ENCODE data around the gene METTL15. TPM values are rescaled to one million over a fixed set of nuclear protein-coding genes. Genes with fewer than 3 reads are reported as not detected.

The METTL15 gene
- total RNA-seq, 1 experiment from 2014 or later, result 31.3 TPM

DNA sequence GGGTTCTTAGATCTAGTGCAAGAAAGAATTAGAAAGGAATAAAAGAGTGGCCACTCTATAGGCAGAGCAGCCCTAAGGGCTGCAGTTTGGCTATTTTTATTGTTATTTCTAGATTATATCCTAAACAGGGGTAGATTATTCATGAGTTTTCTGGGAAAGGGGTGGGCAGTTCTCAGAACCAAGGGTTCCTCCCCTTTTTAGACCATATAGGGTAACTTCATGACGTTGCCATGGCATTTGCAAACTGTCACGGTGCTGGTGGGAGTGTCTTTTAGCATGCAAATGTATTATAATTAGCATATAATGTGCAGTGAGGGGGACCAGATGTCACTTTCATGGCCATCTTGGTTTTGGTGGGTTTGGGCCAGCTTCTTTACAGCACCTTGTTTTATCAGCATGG lies 44.6 kb downstream of the METTL15 start:
- Histone ChIP-seq H3K9me3 (ENCODE audit: low read depth, low read length, poor library complexity, severe bottlenecking) (no peaks in the 10 kb centered on the region), H3K27me3 (replicated peaks; ENCODE audit: insufficient read depth, low read depth, low read length, poor library complexity) (no peaks in the 10 kb centered on the region), H3K4me3 (ENCODE audit: low read depth, low read length, poor library complexity, severe bottlenecking) (no peak overlapping the region), H3K27ac (ENCODE audit: low read depth, low read length, poor library complexity, severe bottlenecking) (no peak overlapping the region), H3K36me3 (ENCODE audit: insufficient read depth, low read length, poor library complexity, severe bottlenecking) (no peaks in the 10 kb centered on the region), H3K4me1 (ENCODE audit: insufficient read depth, low read length, poor library complexity, severe bottlenecking) (peaks cover 4% of the 10 kb centered on the region)
- no TSS peak for BruUV-seq (replicated peaks)
- intact Hi-C loops (cut with micrococcal nuclease; ENCODE audit: unreplicated experiment), result no loop called here
- POLR2A ChIA-PET (ENCODE audit: low non-redundant PET), result no interaction called here
- CTCF ChIA-PET, result no interaction called here
- DNase-seq (ENCODE audit: low spot score), result no peak
- TF ChIP-seq EZH2 (IDR thresholded peaks at IDR 0.05; ENCODE audit: borderline replicate concordance, low read depth, low read length, poor library complexity, severe bottlenecking), result no peak
- TF ChIP-seq, protein P1, sequence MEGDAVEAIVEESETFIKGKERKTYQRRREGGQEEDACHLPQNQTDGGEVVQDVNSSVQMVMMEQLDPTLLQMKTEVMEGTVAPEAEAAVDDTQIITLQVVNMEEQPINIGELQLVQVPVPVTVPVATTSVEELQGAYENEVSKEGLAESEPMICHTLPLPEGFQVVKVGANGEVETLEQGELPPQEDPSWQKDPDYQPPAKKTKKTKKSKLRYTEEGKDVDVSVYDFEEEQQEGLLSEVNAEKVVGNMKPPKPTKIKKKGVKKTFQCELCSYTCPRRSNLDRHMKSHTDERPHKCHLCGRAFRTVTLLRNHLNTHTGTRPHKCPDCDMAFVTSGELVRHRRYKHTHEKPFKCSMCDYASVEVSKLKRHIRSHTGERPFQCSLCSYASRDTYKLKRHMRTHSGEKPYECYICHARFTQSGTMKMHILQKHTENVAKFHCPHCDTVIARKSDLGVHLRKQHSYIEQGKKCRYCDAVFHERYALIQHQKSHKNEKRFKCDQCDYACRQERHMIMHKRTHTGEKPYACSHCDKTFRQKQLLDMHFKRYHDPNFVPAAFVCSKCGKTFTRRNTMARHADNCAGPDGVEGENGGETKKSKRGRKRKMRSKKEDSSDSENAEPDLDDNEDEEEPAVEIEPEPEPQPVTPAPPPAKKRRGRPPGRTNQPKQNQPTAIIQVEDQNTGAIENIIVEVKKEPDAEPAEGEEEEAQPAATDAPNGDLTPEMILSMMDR (conservative IDR thresholded peaks at IDR 0.05; ENCODE audit: low read depth, low read length), result no peak

DNA sequence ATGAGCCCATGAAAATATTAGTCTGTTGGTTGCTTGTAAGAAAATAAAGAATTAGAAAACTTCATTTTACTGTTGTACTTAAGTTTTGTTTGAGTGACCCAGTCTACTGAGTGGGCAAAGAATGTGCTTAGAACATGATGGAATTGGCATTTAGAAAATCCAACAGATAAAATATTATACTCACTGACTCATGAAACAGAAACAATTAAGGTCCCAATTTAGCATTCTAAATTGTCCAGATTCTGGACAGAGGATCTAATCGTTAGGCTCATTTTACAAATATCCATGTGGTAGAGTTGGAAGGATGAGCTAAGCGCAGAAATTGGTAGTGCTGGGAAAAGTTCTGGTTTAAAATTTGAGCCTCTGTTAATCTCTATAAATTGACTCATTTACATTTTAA lies 45.4 kb downstream of the METTL15 start:
- TF ChIP-seq EZH2 (IDR thresholded peaks at IDR 0.05; ENCODE audit: borderline replicate concordance, low read depth, low read length, poor library complexity, severe bottlenecking), result no peak
- TF ChIP-seq, protein P1 (conservative IDR thresholded peaks at IDR 0.05; ENCODE audit: low read depth, low read length), result no peak
- BruUV-seq (replicated peaks), result no TSS peak
- CTCF ChIA-PET, result no interaction called here
- no peak for DNase-seq (ENCODE audit: low spot score)
- H3K9me3 ChIP-seq (ENCODE audit: low read depth, low read length, poor library complexity, severe bottlenecking), result no peaks in the 10 kb centered on the region
- peaks cover 4% of the 10 kb centered on the region for H3K4me1 ChIP-seq (ENCODE audit: insufficient read depth, low read length, poor library complexity, severe bottlenecking)
- H3K4me3 ChIP-seq (ENCODE audit: low read depth, low read length, poor library complexity, severe bottlenecking), result no peak overlapping the region
- H3K27ac ChIP-seq (ENCODE audit: low read depth, low read length, poor library complexity, severe bottlenecking), result no peak overlapping the region
- no peaks in the 10 kb centered on the region for H3K36me3 ChIP-seq (ENCODE audit: insufficient read depth, low read length, poor library complexity, severe bottlenecking)
- intact Hi-C loops (cut with micrococcal nuclease; ENCODE audit: unreplicated experiment), result no loop called here
- POLR2A ChIA-PET (ENCODE audit: low non-redundant PET), result no interaction called here
- H3K27me3 ChIP-seq (replicated peaks; ENCODE audit: insufficient read depth, low read depth, low read length, poor library complexity), result no peaks in the 10 kb centered on the region

DNA sequence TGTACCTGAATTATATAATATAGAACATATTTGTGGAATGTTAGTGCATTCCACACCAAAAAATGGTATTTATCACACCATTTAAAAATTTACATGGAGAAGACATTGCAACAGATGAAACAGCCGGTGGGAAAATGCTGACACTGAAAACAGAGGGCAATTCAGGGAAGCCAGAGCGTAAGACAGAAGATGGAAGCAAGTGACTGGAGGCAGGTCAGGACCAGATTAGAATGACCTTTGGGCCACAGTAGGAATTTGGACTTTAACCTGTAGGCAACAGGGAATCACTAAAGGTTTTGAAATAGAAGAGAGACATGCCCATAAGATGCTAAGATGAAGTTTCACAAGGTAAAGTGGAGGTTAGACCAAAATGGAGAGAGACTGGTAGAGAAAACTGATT lies 60.5 kb downstream of the METTL15 start:
- no peaks in the 10 kb centered on the region for H3K4me1 ChIP-seq (ENCODE audit: insufficient read depth, low read length, poor library complexity, severe bottlenecking)
- TF ChIP-seq, protein P1 (conservative IDR thresholded peaks at IDR 0.05; ENCODE audit: low read depth, low read length), result no peak
- no peak for TF ChIP-seq EZH2 (IDR thresholded peaks at IDR 0.05; ENCODE audit: borderline replicate concordance, low read depth, low read length, poor library complexity, severe bottlenecking)
- H3K27me3 ChIP-seq (replicated peaks; ENCODE audit: insufficient read depth, low read depth, low read length, poor library complexity), result no peaks in the 10 kb centered on the region
- no peak overlapping the region for H3K27ac ChIP-seq (ENCODE audit: low read depth, low read length, poor library complexity, severe bottlenecking)
- BruUV-seq (replicated peaks), result no TSS peak
- ChIA-PET CTCF (no interaction called here), POLR2A (ENCODE audit: low non-redundant PET) (no interaction called here)
- intact Hi-C loops (cut with micrococcal nuclease; ENCODE audit: unreplicated experiment), result no loop called here
- H3K36me3 ChIP-seq (ENCODE audit: insufficient read depth, low read length, poor library complexity, severe bottlenecking), result no peaks in the 10 kb centered on the region
- peaks cover 10% of the 10 kb centered on the region for H3K9me3 ChIP-seq (ENCODE audit: low read depth, low read length, poor library complexity, severe bottlenecking)
- no peak for DNase-seq (ENCODE audit: low spot score)
- H3K4me3 ChIP-seq (ENCODE audit: low read depth, low read length, poor library complexity, severe bottlenecking), result no peak overlapping the region
